Stimulated activated CD8-positive, alpha-beta memory T cell treated with anti-CD3 and anti-CD28 coated beads, Interleukin-7, amount 100 ng/mL, for 1 hour (primary cell): ENCODE results near the gene ZNF264.
"Not testable (repeated sequence)": the region's sequence is repeated elsewhere in the genome, so short reads cannot be mapped to it uniquely, and the experiment has no call there.

ENCODE experiments used
- DNase-seq, 2 donors: peaks; one replicate each; pipeline ENCODE4 v3.0.0-alpha.2; 2020; ENCODE audit warnings: low read depth in 2 of 2

The ZNF264 gene

DNA sequence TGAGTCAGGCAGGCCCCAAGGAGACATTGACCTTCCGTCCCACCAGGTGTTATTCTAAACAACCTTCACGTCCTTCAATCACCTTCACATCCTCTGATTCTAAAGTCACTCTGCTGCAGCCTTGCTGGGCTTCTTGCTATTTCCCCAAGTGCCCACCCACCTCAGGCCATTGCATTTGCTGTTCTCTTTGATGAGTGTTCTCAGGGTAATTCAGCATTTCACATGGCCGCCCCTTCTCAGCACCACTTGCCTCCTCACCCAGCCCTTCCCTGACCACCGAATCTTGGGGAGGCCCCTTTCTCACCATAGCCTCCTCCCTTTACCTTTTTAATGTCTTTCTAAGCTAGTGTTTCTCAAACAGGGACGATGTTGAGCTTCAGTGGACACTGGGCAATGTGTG lies 53.8 kb downstream of the ZNF264 start:
- no peak for DNase-seq

DNA sequence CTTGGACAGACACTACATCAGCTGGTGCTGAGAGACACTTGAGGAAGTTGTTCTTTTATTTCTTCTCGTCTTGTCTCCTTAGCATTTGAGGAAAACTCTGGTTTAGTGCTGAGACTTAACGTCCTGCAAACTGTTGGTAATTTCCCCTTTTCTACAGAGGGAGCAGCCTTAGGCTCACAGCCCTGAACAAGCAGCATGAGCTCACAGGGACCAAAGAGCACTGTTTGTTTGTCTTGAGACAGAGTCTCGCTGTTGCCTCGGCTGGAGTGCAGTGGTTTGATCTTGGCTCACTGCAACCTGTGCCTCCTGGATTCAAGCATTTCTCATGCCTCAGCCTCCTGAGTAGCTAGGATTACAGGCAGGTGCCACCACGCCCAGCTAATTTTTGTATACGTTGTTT lies 54.7 kb downstream of the ZNF264 start:
- no peak for DNase-seq

DNA sequence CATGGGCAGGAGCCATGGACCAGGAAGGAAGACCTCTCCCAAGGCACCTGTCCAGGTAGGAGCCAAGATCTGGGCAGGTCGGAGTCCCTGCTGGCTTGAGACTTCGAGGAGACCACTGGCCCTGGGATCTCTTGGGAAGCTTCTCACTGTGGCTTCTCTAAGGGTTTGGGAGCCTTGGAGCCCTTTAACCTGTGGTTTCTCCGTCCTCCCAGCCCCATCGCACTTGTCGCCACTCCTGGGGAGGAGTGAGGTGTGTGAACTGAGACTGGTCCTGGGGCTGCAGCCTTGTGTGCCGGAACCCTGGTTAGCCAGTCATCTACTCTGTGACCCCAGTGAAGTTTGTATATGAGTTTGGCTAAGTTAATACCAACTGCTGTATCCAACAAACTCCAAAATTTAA lies 57.3 kb downstream of the ZNF264 start:
- DNase-seq, result no peak

DNA sequence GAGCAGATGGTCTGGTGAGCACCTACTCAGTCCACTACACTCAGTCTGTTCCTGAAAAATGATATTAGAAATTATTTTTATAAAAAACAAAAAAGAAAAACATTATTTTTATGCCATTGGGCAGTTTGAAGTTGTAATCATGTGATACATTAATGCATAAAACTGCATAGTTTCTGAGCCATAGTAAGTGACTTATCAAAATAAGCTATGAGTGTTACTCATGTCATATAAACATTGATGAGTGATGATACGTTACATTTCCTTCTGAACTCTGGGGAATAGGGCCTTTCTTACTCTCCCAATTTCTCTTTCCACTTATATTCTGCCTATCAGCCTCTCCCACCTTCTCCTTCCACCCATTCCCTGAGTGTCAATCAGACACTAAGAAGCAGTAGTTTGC lies 58.0 kb downstream of the ZNF264 start:
- no peak for DNase-seq

DNA sequence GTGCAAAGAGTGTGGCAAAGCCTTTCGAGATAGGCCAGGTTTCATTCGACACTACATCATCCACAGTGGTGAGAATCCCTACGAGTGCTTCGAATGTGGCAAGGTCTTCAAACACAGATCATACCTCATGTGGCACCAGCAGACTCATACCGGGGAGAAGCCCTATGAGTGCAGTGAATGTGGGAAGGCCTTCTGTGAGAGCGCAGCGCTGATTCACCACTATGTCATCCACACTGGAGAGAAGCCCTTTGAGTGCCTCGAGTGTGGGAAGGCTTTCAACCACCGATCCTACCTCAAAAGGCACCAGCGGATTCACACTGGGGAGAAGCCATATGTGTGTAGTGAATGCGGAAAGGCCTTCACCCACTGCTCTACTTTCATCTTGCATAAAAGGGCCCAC lies 62.5 kb downstream of the ZNF264 start:
- DNase-seq, result not testable (repeated sequence)

DNA sequence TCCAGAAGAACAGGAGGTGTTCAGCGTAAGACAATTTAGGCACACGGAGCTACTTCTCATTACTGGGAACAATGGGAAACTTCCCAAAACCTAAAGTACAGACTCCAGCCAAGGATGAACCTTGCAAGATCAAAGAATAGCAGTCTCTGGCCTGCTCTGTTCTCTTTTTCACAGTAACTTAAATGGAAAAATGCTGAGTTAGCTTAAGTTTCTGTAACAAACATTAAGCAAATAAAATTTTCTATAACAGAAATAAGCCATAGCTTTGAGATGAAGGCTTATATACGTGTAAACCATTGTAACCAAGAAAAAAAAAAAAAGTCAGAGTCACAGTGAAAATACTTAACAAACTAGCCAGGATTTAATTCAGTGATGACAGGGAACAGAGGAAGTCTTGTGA lies 70.7 kb downstream of the ZNF264 start:
- no peak for DNase-seq

DNA sequence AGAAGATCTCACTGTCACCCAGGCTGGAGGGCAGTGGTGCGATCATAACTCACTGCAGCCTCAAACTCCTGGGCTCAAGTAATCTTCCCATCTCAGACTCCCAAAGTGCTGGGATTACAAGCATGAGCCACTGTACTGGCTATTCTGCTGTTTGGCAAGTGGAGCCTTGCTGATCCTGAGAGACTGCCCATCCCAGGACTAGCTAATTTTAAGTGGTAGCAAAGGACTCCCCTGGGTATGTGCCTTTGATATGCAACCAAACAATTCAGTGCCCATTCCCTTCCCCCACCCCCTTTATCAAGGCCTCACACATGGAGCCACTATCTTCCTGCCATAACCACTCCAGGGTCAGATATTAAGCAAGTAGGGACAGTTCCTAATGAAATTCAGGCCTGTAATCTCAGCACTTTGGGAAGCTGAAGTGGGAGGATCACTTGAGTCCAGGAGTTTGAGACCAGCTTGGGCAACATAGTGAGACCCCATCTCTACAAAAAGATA lies 72.0 kb downstream of the ZNF264 start:
- DNase-seq, result no peak

DNA sequence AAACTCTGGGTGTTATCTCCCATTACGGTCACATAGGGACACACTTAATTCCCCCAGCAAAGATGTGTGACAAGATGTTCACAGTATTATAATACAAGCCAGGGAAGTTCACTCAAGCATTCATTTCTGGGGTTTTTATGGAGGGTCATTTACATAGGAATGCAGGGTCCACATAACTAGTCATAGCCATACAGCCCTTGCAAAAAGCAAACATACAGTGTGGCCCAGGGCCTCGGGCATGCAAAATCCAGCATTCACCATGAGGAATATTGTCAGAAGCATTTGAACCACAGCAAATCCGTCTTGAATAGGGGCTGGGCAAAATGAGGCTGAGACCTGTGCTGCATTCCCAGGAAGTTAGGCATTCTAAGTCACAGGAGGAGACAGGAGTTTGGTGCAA lies 76.0 kb downstream of the ZNF264 start:
- no peak for DNase-seq

DNA sequence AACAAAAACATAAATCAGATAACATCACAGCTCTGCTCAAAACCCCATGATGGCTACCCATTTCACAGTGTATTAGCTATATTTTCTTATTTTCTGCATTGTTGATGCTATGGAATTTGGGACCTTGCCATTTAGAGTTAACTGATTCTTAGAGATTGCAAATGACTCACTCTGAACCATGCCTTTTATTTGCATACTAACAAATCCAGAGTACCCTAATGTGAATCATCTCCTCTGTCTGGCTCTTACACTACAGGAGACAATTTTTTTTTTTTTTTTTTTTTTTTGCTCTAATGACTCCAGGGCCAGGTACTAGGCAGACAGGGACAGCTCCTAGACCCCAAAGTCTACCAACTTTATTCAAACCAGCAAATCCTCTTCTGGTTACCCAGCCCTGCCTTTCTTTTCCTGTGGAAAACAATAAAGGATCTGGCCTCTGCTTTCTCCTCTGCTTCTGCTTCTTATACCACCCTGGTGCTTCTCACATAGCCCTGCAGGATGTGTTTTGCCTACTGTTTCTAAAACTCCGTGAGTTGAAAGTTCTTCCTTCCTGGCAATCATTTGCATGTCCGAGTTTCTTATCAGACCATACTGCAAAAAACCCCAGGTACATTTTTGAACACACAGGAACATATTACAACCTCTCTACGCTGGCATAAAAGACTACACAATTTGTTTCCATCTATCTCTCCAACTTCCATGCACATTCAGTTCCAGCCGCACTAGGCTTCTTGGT lies 78.4 kb downstream of the ZNF264 start:
- DNase-seq, result no peak

DNA sequence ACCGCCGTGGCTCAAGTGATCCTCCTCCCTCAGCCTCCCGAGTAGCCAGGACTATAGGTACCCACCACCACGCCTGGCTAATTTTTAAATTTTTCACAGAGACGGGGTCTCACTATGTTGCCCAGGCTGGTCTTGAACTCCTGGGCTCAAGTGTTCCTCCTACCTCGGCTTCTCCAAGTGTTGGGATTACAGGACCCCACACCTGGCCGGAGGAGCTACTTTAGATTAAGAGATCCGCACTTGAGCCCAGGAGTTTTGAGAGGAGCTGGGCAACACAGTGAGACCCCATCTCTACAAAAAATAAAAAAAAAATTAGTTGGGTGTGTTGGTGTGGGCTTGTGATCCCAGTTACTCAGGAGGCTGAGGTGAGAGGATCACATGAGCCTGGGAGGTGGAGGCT lies 80.0 kb downstream of the ZNF264 start:
- DNase-seq, result no peak
